CD8-positive, alpha-beta memory T cell (primary cell): Measurements from ENCODE around the gene FAM156B. TPM values are rescaled to one million over a fixed set of nuclear protein-coding genes. Genes with fewer than 3 reads are reported as not detected.
"Not testable (repeated sequence)": the region's sequence is repeated elsewhere in the genome, so short reads cannot be mapped to it uniquely, and the experiment has no call there.

ENCODE experiments used
- CTCF ChIA-PET: fragments of 350-600 bp; sonication (Branson Sonifier 250); formaldehyde crosslinking; loops from one replicate; lab custom pipeline; 2021; ENCODE audit warnings: antibody characterized with exemption; lab: Charles Lee
- POLR2A ChIA-PET: fragments of 350-600 bp; sonication (Branson Sonifier 250); formaldehyde crosslinking; loops from one replicate; lab custom pipeline; 2021; ENCODE audit warnings: antibody characterized with exemption; lab: Charles Lee
- DNase-seq, 5 donors: peaks; one replicate each; pipeline versions ENCODE4 v3.0.0 to v3.0.0-alpha.2; 2020 to 2022; ENCODE audit warnings: mixed read lengths in 1 of 5
- H3K27ac ChIP-seq: one replicate; pipeline ENCODE4 v1.7.0; 2013; ENCODE audit warnings: low read depth, mild to moderate bottlenecking, low read length, moderate library complexity
- H3K27me3 ChIP-seq: 2 replicates; pipeline ENCODE4 v1.7.0; 2013; ENCODE audit warnings: low read length, mild to moderate bottlenecking; ENCODE audit not compliant: insufficient read depth, poor library complexity, severe bottlenecking
- H3K36me3 ChIP-seq: 2 replicates; pipeline ENCODE4 v1.7.0; 2013; ENCODE audit warnings: mild to moderate bottlenecking, low read length, moderate library complexity; ENCODE audit not compliant: insufficient read depth
- H3K4me1 ChIP-seq: 2 replicates; pipeline ENCODE4 v1.7.0; 2013; ENCODE audit warnings: mild to moderate bottlenecking, low read length, moderate library complexity; ENCODE audit not compliant: insufficient read depth
- H3K4me3 ChIP-seq: 2 replicates; pipeline ENCODE4 v1.7.0; 2013; ENCODE audit warnings: mild to moderate bottlenecking, low read length
- H3K9me3 ChIP-seq: 2 replicates; pipeline ENCODE4 v1.7.0; 2013; ENCODE audit warnings: mild to moderate bottlenecking, low read length
- H3K27ac Mint-ChIP-seq, 8 donors: one replicate each; pipeline ENCODE4 v1.8.0; 2020 to 2021; ENCODE audit warnings: mixed read lengths in 8 of 8, mild to moderate bottlenecking in 6 of 8, inconsistent platforms in 3 of 8, moderate library complexity in 3 of 8
- H3K27me3 Mint-ChIP-seq, 2 donors: one replicate each; pipeline ENCODE4 v1.8.0; 2020 to 2021; ENCODE audit warnings: mixed read lengths in 2 of 2, mild to moderate bottlenecking in 1 of 2, moderate library complexity in 1 of 2
- H3K36me3 Mint-ChIP-seq, 3 donors: one replicate each; pipeline ENCODE4 v1.8.0; 2020 to 2021; ENCODE audit warnings: mixed read lengths in 3 of 3, inconsistent platforms in 1 of 3, mild to moderate bottlenecking in 1 of 3
- H3K4me1 Mint-ChIP-seq, 3 donors: one replicate each; pipeline ENCODE4 v1.8.0; 2020 to 2021; ENCODE audit warnings: mixed read lengths in 3 of 3, inconsistent platforms in 1 of 3, mild to moderate bottlenecking in 1 of 3
- H3K4me3 Mint-ChIP-seq, 7 donors: one replicate each; pipeline ENCODE4 v1.8.0; 2020 to 2021; ENCODE audit warnings: mixed read lengths in 7 of 7, mild to moderate bottlenecking in 6 of 7, moderate library complexity in 4 of 7, inconsistent platforms in 2 of 7
- H3K9me3 Mint-ChIP-seq, 5 donors: one replicate each; pipeline ENCODE4 v1.8.0; 2020 to 2022; ENCODE audit warnings: mixed read lengths in 5 of 5, mild to moderate bottlenecking in 3 of 5, moderate library complexity in 2 of 5, inconsistent platforms in 1 of 5
- polyA plus RNA-seq: library from polyadenylated mRNA; unstranded; fragments of 300-500 nt; fragmentation: Illumina TruSeq; gene quantifications from one replicate; pipeline ENCODE4 v1.2.3, GENCODE V29; 2021
- total RNA-seq, 2 experiments: library from RNA; stranded (reverse); gene quantifications; one replicate each; pipeline ENCODE4 v1.2.3, GENCODE V29; 2021

FAM156B gene
- total and polyA plus RNA-seq, 3 experiments from 2014 or later: 4.4 to 13.2 (median 11.6) TPM

DNA sequence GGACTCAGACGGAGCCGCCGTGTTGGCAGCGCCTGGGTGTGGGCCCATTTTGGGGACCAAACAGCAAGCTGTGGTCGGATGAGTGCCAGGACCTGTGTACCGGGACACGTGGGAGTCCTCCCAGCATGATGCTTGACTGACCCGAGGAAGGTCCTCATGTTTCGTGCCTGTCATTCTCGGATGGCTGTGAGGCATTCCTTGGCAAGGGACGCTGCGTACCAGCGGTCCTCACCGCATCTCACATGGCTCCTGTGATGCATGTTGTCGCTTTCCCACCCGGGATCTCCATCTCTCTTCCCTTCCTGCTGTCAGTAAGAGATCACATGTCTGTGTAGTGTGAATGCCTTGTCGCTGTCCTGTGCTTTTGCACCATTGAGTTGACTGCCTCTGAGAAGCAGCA lies 10.8 kb downstream of the FAM156B start:
- H3K36me3 ChIP-seq, H3K27ac ChIP-seq, H3K4me3 ChIP-seq, H3K27me3 ChIP-seq, CTCF ChIA-PET, POLR2A ChIA-PET, H3K36me3 Mint-ChIP-seq, H3K4me1 Mint-ChIP-seq, H3K4me1 ChIP-seq, H3K9me3 ChIP-seq, H3K9me3 Mint-ChIP-seq, H3K4me3 Mint-ChIP-seq, H3K27me3 Mint-ChIP-seq, H3K27ac Mint-ChIP-seq, DNase-seq: not testable (repeated sequence)

DNA sequence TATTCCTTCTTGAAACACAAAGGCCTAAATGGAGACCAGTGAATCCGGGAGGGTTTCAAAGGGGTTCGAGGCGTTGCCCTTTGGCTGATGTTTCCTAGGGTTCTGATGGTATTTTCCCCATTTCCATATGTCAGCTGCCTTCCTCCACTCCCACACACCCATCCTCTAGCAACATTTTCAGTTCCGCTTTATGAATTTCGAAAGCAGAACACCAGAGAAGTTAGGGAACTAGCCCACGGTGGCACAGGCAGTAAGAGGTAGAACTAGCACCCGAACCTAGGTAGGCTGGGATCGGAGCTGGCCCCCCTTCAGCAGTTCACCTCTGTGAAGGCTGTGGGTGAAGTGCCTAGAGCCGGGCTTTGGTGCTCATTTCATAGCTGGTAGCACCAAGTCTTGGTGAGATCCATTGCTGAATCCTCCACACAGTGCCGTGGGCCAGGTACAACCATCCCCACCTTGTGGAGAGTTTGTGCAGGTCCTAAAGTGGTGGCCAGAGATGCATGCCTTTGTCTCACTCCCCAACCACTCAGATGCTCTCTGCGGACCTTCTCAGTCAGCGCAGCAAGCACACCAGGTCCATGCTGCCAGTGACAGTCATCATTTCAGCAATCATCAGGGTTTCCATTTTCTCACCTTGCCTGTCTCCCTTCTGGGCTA lies 12.3 kb downstream of the FAM156B start:
- DNase-seq, H3K27me3 ChIP-seq, H3K27ac Mint-ChIP-seq, H3K4me1 Mint-ChIP-seq, H3K9me3 Mint-ChIP-seq, H3K4me3 Mint-ChIP-seq, POLR2A ChIA-PET, H3K27me3 Mint-ChIP-seq, H3K9me3 ChIP-seq, H3K27ac ChIP-seq, CTCF ChIA-PET, H3K4me1 ChIP-seq, H3K4me3 ChIP-seq, H3K36me3 Mint-ChIP-seq, H3K36me3 ChIP-seq: not testable (repeated sequence)

DNA sequence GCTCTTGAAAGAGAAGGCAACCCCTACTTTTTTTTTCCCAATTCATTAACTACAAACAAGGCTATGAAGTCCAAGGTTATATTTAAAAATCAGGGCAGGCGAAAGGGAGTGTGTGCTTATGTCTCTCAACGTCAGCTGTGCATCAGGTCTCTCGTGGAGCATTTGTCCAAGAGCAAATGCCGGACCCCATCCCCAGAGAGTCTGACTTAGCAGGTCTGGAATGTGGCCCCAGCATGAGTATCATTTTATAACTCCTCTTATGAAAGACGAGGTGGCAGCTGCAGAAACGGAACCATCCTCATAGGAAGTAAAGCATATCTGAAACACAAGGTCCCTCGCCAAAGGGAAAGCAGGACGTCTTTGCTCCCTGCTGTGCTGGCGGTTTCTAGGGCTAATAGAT lies 16.6 kb downstream of the FAM156B start:
- H3K4me3 Mint-ChIP-seq, H3K36me3 ChIP-seq, H3K27ac Mint-ChIP-seq, H3K36me3 Mint-ChIP-seq, CTCF ChIA-PET, POLR2A ChIA-PET, H3K4me3 ChIP-seq, H3K9me3 Mint-ChIP-seq, H3K27me3 ChIP-seq, H3K4me1 Mint-ChIP-seq, H3K9me3 ChIP-seq, DNase-seq, H3K27me3 Mint-ChIP-seq, H3K4me1 ChIP-seq, H3K27ac ChIP-seq: not testable (repeated sequence)

DNA sequence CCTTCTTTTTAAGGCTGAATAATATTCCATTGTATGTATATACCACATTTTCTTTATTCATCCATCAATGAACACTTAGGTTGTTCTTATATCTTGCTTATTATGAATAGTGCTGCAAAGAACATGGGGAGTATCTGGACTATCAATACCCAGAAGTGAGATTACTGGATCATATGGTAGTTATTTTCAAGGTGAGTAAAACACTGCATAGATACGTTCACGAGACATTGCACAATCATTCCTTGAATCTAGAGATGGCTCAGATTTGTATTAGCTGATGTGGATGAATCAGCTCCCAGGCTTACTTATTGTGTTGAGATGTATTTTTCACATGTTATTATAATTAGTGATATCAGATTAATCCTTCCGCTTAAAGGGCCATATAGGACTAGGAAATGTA lies 17.6 kb downstream of the FAM156B start:
- CTCF ChIA-PET, H3K9me3 ChIP-seq, H3K27me3 Mint-ChIP-seq: not testable (repeated sequence)

DNA sequence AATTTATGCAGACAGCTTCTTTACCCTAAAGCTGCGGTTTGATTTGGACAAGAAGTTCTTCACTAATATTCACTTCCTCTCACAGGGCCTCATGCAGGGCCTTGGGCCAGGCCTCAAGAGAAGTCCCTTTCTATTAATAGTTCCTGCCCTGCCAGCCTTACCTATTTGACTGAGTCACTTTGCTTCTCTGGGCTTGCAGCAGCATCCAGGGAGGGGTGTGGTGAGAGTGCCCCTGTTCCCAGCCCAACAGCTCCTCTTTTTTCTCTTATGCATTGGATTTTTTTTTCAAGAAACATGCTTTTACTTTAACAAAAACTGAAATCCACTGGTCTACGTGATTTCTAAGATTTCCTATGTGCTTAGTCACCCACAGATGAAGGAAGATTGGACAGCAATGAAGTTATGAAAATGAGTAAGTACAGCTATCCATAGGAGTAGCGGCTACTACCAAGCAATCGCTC lies 26.7 kb downstream of the FAM156B start:
- H3K9me3 Mint-ChIP-seq: peaks cover 0 to 7% (median 0%) of the 10 kb centered on the region in 5 donors
- DNase-seq: no peak
- Histone ChIP-seq H3K36me3 (no peaks in the 10 kb centered on the region), H3K4me3 (no peak overlapping the region), H3K27ac (no peak overlapping the region), H3K4me1 (no peaks in the 10 kb centered on the region), H3K27me3 (no peaks in the 10 kb centered on the region), H3K9me3 (no peaks in the 10 kb centered on the region)
- peak overlapping the region in 2 of 8 donors; percentile 36 to 38 for H3K27ac Mint-ChIP-seq
- peaks cover 10 to 13% (median 12%) of the 10 kb centered on the region in 3 donors for H3K4me1 Mint-ChIP-seq
- ChIA-PET CTCF (no interaction called here), POLR2A (no interaction called here)
- peaks cover 6 to 19% of the 10 kb centered on the region in 2 donors for H3K27me3 Mint-ChIP-seq
- H3K36me3 Mint-ChIP-seq: peaks cover 0 to 2% (median 0%) of the 10 kb centered on the region in 3 donors
- H3K4me3 Mint-ChIP-seq: peak overlapping the region in 1 of 7 donors; percentile 70

More for the DNA sequence above, 17.6 kb downstream of the FAM156B start:
- DNase-seq, H3K4me1 Mint-ChIP-seq, H3K27me3 ChIP-seq, H3K36me3 ChIP-seq, POLR2A ChIA-PET, H3K36me3 Mint-ChIP-seq, H3K4me3 Mint-ChIP-seq, H3K4me3 ChIP-seq, H3K9me3 Mint-ChIP-seq, H3K27ac ChIP-seq, H3K4me1 ChIP-seq, H3K27ac Mint-ChIP-seq: not testable (repeated sequence)

DNA sequence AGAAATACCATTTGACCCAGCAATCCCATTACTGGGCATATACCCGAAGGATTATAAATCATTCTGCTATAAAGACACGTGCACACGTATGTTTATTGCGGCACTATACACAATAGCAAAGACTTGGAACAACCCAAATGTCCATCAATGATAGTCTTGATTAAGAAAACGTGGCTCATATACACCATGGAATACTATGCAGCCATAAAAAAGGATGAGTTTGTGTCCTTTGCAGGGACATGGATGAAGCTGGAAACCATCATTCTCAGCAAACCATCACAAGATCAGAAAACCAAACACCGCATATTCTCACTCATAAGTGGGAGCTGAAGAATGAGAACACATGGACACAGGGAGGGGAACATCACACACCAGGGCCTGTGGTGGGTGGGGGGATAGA lies 33.1 kb downstream of the FAM156B start:
- H3K36me3 ChIP-seq, H3K4me1 ChIP-seq, H3K9me3 ChIP-seq, H3K27me3 ChIP-seq, H3K27ac Mint-ChIP-seq, H3K4me3 ChIP-seq, H3K4me3 Mint-ChIP-seq, H3K9me3 Mint-ChIP-seq, H3K36me3 Mint-ChIP-seq, POLR2A ChIA-PET, CTCF ChIA-PET, DNase-seq, H3K27ac ChIP-seq: not testable (repeated sequence)
- H3K4me1 Mint-ChIP-seq: peaks cover 10 to 16% (median 12%) of the 10 kb centered on the region in 3 donors
- H3K27me3 Mint-ChIP-seq: peaks cover 6 to 19% of the 10 kb centered on the region in 2 donors

DNA sequence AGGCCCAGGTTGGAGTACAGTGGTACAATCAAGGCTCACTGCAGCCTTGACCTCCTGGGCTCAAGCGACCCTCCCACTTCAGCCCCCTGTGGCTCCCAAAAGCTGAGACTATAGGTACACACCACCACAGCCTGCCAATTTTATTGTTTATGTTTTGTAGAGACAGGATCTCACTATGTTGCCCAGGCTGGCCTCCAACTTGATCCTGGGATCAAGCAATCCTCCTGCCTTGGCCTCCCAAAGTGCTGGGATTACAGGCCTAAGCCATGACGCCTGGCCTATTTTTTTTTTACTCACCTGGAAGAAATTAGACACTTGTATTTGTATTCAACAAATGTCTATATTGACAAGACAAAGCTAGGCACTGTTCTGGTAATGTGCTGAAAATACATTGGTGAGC lies 36.1 kb downstream of the FAM156B start:
- CTCF ChIA-PET: no interaction called here
- H3K4me3 Mint-ChIP-seq: peak overlapping the region in 1 of 7 donors; percentile 80
- peaks cover 13 to 20% (median 15%) of the 10 kb centered on the region in 3 donors for H3K4me1 Mint-ChIP-seq

DNA sequence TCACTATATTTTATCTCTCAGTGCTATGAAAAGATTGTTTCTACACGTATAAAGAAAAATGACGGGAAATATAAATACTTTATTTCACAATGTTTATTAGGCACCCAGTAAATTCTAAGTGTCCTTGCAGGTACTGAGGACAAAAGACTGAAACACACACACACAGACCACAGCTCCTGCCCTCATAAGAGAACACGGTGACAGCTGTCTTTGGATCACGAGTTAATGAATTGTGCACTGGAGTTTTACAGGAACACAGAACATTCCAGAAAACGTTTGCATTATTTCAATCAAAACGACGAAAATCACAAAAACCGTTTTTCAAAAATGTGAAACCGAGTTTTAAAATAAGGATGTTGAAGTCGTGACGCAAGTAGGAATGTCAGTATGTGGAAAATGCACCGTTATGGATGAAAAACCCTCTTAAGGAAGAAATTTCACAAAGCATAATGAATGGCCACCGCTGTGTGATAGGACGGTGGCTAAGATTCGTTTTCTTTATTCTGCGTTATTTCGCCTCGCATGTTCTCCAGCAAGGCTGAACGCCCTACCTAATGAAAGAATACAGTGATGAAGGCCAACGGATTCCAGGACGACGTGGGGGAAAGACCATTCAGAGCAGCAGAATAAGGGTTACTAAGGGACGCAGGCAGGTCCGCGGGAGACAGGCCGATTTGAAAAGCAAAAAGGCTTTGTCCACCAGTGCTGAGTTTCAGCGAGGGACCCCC lies 37.0 kb downstream of the FAM156B start:
- peak overlapping the region; percentile 93 for H3K4me3 ChIP-seq
- H3K9me3 ChIP-seq: no peaks in the 10 kb centered on the region
- peaks cover 6% of the 10 kb centered on the region for H3K4me1 ChIP-seq
- H3K27me3 Mint-ChIP-seq: peaks cover 0 to 15% of the 10 kb centered on the region in 2 donors
- peaks cover 13 to 20% (median 15%) of the 10 kb centered on the region in 3 donors for H3K4me1 Mint-ChIP-seq
- H3K27ac Mint-ChIP-seq: peak overlapping the region; percentile 96 to 100 (median 98)
- peaks cover 0 to 7% (median 0%) of the 10 kb centered on the region in 5 donors for H3K9me3 Mint-ChIP-seq
- H3K4me3 Mint-ChIP-seq: peak overlapping the region; percentile 89 to 99 (median 95)
- H3K36me3 ChIP-seq: no peaks in the 10 kb centered on the region
- CTCF ChIA-PET: no interaction called here
- H3K36me3 Mint-ChIP-seq: peaks cover 0 to 10% (median 0%) of the 10 kb centered on the region in 3 donors
- H3K27me3 ChIP-seq: no peaks in the 10 kb centered on the region
- no peak for DNase-seq
- peak overlapping the region; percentile 94 for H3K27ac ChIP-seq
- POLR2A ChIA-PET: no interaction called here

More for the DNA sequence above, 36.1 kb downstream of the FAM156B start:
- POLR2A ChIA-PET: no interaction called here
- Mint-ChIP-seq H3K9me3 (peaks cover 0 to 7% (median 0%) of the 10 kb centered on the region in 5 donors), H3K27me3 (peaks cover 0 to 20% of the 10 kb centered on the region in 2 donors), H3K27ac (peak overlapping the region in 3 of 8 donors; percentile 21 to 38 (median 27)), H3K36me3 (peaks cover 0 to 10% (median 0%) of the 10 kb centered on the region in 3 donors)
- H3K36me3 ChIP-seq: no peaks in the 10 kb centered on the region
- no peaks in the 10 kb centered on the region for H3K9me3 ChIP-seq
- no peak overlapping the region for H3K27ac ChIP-seq
- no peaks in the 10 kb centered on the region for H3K27me3 ChIP-seq
- H3K4me3 ChIP-seq: no peak overlapping the region
- DNase-seq: no peak
- peaks cover 6% of the 10 kb centered on the region for H3K4me1 ChIP-seq
